HG02623 (cell line): ENCODE results near the gene CAMLG.
"Not testable (repeated sequence)": the region's sequence is repeated elsewhere in the genome, so short reads cannot be mapped to it uniquely, and the experiment has no call there.

Source experiments
- ATAC-seq: cut with Tn5 transposase; IDR thresholded peaks from one replicate; pipeline ENCODE4 v1.9.1; 2021; ENCODE audit warnings: moderate library complexity; ENCODE audit not compliant: unreplicated experiment

Gene CAMLG

DNA sequence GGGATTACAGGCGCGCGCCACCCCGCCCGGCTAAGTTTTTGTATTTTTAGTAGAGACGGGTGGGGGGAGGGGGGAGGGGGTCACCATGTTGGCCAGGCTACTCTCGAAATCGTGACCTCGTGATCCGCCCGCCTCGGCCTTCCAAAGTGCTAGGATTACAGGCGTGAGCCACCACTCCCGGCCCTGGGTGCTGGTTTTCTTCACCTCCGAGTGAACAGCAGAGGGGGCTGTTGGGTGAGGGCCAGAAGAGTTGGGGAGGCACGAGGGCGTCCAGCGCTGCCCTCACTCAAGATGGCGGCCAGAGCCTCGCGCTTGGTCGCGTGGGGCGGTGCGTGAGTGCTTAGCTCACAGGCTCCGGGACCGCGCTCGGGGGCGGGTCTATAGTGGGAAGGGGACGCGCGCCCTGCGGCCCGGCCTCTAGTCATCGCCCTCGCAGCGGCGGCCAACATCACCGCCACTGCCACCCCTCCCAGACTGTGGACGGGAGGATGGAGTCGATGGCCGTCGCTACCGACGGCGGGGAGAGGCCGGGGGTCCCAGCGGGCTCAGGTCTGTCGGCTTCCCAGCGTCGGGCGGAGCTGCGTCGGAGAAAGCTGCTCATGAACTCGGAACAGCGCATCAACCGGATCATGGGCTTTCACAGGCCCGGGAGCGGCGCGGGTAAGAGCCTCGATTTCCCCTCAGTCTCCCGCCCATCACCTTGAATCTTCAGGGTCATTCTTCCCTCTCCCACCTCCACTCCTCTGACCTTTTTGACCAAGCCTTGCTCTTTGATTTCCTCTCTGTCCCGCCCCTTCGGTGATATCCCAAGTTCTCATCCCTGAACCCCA lies at the start of gene CAMLG:
Gene CAMLG (plus strand): TSS at position 416 of the 830 bp plus-strand sequence. CDS start 73 bp downstream, at position 489.
- peak; percentile 93 for ATAC-seq

DNA sequence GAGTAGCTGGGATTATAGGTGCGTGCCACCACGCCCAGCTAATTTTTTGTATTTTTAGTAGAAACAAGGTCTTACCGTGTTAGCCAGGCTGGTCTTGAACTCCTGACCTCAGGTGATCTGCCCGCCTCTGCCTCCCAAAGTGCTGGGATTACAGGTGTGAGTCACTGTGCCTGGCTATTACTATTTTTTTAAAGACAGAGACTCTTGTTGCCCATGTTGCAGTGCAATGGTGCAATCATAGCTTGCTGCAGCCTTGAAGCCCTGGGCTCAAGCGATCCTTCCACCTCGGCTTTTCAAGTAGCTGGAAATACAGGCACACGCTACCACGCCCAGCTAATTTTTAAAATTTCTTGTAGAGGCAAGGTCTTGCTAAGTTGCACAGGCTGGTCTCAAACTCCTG lies 48.2 kb upstream of the CAMLG start:
- not testable (repeated sequence) for ATAC-seq

DNA sequence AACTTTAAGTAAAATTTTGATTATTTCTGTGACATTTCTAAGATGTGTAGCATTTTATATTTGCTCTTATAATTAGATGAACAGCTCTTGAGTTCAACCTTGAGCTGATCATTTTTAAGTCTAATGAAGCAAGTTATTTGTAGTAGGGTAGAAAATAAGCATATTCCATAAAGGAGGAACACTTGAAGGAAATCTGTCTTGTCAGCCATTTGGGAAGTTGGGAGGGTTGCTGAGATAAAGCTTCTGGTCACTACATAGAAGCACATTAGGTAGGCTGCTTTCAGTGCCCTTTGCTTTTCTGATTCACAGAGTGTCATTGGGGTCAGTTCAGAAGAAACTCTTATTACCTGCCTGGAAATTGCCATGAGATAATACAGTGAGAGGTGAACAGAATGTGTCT lies 45.6 kb upstream of the CAMLG start:
- ATAC-seq: no peak

DNA sequence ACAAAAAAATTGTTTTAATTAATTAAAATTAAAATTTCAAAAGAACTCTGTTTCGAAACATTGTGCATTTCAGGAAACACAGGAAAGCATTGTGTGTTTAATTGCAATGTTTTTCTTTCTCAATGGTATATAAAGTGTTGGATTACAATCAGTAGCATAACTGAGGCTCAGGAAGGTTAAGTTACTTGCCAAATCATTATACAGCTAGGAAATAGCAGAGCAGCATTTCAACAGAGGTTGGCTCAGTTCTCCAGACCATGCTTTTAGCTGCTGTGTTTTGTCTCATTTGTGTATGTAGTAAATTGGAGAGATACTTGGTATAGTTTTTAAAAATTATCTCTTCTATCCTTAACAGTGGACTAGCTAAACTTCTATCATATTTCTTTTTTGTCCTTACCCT lies 30.0 kb upstream of the CAMLG start:
- ATAC-seq: no peak

DNA sequence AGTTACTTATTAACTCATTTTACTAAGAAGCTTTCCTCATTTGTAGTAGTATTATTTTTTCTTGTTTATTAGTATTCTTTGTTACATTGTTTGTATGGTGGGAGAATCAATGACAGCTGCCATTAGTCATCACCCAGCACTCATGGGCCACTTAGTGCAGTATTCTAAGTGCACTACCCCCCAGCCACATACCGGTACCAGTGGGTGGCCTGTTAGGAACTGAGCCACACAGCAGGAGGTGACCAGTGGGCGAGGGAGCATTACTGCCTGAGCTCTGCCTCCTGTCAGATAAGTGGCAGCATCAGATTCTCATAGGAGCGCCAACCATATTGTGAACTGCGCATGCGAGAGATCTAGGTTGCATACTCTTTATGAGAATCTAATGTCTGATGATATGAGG lies 24.2 kb upstream of the CAMLG start:
- ATAC-seq: no peak

DNA sequence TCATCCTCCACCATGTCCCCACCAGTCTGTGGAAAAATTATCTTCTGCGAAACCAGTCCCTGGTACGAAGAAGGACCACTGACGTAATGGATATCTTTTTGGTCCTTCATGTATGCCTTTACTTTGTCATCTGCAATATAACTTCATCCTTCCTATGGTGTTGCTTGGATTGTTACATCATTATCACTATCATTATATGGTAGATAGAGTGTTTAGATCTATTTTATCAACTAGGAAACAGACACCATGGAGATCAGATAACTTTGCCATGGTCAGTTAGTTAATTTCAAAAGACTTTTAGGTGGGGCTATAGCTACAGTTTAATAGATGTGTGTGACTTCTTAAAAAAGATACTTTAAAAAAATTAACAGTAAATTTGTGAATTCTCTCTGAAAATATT lies 23.8 kb upstream of the CAMLG start:
- ATAC-seq: no peak

DNA sequence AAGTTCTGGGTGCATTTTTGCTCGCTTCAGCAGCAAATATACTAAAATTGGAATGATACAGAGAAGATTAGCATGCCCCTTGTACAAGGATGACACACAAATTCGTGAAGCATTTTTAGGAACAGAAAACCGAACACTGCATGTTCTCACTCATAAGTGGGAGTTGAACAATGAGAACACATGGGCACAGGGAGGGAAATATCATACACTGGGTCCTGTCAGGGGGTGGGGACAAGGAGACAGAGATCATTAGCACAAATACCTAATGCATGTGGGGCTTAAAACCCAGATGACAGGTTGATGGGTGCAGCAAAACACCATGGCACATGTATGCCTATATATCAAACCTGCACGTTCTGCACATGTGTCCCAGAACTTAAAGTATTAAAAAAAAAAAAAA lies 22.9 kb upstream of the CAMLG start:
- ATAC-seq: not testable (repeated sequence)

DNA sequence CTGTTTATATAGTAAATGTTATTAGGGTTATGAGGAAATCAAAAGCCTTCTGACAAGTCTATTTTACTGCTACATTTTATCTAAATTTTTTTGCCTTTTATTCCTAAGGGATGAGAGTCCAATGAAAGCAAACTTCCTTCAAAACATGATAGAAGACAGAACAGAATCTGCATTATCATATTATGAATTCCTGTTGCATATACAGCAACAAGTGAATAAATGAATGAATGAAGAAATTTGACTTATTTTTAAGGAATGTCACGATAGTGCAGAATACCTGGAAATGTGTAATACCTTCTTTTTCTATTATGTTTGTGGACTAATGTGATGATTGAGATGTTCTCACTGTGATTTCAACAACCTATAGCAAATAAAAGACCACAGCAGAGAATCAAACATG lies 13.5 kb upstream of the CAMLG start:
- no peak for ATAC-seq

DNA sequence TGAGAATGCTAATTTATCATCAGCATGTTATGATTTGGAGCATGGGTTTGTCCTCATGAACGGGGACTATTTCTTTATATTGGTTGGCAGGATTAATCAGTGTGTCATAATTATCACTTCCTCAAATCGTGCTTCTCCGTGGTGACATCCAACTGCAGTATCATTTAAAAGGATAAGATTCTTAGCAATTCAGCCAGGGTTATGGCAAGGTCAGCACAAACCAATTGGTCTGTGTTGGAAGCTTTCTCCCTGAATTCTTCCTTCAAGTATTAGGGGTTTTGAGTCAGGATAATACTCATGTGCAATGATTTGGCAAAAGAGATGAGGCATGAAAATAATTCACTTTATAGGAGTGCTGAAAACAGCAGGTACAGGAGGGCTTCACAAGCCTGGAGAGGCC lies 5.5 kb upstream of the CAMLG start:
- ATAC-seq: no peak

DNA sequence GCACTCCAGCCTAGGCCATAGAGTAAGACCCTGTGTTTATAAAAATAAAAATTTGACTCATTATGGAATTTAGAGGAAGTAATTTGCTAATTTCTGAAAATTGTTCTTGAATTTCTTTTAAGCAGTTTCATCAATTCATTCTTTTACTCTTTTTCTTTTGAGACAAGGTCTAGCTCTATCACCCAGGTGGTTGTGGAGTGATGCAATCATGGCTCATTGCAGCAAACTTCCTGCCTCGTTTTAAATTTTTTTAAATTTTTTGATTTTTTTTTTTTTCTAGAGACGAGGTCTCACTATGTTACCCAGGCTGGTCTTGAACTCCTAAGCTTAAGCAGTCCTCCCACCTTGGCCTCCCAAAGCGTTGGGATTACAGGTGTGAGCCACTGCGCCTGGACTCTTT lies 3.1 kb upstream of the CAMLG start:
- ATAC-seq: no peak

DNA sequence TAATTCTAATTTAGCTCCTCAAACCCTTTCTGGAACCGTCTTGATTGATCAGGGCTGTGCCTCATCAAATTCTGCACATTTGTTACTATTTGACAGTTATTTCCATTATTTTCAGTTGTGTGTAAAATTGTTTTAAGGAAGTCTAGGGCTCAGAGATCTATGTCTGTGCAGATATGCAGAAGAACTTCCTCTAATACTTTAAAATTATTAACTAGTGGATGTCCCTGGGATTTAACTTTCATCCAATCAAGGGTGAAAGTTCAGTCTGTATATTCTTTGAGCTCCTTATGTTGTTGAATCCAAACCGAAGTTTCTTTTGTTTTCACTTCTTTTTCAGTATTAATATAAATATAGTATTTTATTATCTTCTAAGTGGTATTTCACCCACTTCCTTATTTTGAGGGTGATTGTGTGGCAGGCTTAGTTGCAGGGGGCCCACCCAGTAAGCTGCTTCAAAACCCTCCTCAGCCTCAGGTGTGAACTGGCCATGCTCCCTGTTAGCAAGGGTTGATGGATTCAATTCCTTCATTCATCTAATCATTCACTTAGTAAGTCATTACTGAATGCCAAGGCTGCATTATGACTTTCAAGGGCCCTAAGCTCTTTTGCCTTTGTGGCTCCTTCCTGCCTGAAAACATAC lies 2.1 kb upstream of the CAMLG start:
- ATAC-seq: no peak

DNA sequence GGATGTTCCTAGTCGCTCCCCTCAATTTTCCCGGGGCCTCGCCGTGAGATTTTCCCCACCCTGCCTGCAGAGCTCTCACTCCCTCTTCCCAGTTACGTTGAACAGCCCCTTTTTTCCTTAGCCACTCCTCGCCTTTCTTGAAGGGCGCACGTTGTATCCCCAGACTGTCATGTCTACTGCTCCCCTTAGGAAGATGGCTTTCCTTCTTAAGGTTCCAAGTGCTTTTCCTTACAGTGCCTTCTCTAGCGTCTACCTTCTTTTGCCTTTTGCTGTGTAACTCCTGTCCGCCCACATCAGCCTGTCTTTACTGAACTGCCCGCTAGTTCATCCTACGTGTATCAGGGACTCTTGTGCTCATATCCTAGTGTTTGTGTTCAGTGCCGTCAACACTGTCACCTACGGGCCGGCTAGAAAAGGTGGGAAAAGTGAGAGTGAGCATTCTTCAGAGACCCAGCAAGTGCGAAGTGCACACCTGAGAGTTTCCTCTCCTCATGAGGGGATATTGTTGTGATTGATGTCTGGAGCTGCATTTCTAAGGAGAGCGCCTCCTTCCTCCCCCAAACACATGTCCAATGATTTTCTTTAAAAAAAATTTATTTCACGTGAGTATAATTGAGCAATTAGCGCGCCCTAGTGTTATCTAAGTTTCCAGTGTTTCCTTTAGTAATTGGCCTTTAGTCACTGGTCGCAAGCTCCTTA lies 764 bp downstream of the CAMLG start:
- ATAC-seq: no peak

DNA sequence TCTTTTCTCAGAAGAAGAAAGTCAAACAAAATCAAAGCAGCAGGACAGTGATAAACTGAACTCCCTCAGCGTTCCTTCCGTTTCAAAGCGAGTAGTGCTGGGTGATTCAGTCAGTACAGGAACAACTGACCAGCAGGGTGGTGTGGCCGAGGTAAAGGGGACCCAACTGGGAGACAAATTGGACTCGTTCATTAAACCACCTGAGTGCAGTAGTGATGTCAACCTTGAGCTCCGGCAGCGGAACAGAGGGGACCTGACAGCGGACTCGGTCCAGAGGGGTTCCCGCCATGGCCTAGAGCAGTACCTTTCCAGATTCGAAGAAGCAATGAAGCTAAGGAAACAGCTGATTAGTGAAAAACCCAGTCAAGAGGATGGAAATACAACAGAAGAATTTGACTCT lies 2.7 kb downstream of the CAMLG start:
- ATAC-seq: no peak

DNA sequence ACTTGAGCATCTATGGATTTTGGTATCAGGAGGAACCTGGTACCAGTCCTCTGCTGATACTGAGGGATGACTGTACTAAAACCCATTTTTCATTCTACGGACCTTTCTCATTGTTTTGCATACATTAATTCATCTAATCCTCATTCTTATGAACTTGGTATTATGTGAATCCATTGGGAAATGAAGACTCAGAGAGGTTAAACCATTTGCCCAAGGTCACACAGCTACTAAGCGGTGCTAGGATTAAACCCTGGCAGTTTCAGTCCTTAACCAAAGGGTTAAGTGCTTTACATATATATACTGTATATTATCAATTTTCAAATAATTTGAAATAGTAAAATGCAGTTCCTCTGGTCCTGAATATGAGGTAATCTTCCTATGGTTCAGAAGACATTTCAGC lies 3.8 kb downstream of the CAMLG start:
- no peak for ATAC-seq

DNA sequence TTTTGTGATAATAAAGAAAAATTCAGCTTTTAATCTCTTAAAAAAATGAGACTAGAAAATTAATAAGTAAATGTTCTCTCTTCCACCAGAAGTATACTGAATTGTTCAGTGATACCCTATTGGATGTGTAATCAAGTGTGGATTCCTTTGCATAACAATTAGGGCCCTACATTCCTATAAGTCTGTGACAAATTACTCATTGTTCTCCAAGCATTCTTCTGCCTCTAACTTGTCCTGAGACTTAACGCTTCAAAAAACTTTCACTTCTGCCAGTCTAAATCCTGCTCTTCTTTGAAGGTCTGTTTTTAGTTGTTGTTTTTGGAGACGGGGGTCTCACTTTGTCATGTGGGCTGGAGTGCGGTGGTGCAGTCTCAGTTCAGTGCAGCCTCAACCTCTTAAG lies 11.1 kb downstream of the CAMLG start:
- ATAC-seq: no peak

DNA sequence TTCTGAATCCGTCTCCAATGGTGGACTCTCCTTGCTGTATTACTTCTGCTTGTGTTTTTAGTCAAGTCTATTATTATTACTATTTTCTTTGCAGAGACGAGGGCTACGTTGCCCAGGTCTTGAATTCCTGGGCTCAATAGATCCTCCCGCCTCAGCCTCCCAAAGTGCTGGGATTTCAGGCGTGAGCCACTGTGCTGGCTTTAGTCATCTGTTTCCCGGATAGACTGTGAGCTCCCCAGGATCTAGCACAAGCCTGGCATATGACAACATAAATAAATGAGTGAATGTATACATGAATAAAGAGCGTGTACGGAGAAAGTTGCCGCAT lies 19.8 kb downstream of the CAMLG start:
- ATAC-seq: peak; percentile 19

DNA sequence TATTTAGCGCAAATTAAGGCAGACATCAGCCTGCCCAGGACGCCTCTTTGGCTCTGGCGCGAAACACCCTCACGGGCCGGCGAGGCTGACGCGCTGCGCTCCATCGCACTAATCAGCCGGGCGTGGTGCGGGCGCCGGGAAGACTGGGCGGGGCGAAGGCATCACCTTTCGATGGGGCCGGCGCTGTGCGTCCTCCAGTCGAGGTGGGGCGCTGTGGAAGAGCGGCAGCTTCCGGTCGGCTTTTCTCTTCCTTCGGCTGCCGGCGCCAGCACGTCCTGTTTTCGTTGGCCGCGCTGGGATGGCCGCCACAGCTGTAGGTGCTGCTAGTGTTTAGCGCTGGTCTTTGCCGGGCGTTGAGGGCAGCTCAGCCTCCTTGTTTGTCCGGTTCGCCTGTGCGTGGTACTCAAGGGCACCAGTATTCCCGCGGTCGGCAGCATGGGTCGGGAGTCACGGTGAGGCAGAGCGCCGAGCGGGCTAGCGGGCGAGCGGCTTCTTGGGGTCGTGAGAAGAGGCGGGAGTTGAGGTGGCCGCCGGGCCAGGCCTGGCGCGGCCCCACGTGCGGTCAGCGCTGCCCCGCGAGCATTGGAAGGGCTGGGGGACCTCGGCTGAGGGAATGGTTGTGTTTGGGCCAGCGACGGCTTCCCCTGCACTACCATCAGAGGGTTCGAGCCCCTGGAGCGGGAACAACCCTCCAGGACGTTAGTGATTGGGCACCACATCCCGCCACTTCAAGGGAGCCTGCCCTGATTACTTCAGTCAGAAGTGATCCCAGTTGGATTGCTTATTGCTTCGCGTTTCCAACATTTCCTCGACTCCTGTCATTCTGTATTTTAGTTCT lies 20.4 kb downstream of the CAMLG start, which contains the start of gene DDX46:
Gene DDX46 (plus strand): TSS at position 276 of the 838 bp plus-strand sequence. CDS start 160 bp downstream, at position 436.
- ATAC-seq: peak; percentile 93

DNA sequence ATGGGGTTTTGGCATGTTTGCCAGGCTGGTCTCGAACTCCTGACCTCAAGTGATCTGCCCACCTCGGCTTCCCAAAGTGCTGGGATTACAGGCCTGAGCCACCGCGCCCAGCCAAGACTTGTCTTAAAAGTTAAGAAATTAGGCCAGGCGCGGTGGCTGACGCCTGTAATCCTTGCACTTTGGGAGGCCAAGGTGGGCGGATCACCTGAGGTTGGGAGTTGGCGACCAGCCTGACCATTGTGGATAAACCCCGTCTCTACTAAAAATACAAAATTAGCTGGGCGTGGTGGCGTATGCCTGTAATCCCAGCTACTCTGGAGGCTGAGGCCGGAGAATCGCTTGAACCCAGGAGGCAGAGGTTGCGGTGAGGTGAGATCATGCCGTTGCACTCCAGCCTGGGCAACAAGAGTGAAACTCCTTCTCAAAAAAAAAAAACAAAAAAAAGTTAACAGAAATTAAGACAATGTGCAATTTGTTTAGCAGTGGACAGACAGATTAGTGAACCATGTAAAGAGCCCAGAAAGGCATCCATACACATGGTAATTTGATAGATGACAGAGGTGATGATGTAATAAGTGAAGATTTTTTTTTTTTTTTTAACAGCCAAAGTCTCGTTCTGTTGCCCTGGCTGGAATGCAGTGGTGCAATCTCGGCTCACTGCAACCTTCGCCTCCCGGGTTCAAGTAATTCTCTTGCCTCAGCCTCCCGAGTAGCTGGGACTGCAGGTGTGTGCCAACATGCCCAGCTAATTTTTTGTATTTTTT lies 29.4 kb downstream of the CAMLG start:
- ATAC-seq: not testable (repeated sequence)

DNA sequence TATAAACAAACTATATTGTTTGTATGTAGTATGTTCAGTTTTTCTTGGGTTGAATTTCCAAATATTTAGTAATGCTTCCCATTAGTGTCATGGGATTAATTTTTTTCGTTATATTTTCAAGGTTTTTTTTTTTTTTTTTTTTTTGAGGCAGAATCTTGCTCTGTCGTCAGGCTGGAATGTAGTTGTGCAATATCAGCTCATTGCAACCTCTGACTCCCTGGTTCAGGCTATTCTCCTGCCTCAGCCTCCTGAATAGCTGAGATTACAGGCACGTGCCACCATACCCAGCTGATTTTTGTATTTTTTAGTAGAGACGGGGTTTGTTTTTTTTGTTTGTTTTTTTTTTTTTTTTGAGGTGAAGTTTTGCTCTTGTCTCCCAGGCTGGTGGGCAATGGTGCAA lies 30.9 kb downstream of the CAMLG start:
- ATAC-seq: no peak

DNA sequence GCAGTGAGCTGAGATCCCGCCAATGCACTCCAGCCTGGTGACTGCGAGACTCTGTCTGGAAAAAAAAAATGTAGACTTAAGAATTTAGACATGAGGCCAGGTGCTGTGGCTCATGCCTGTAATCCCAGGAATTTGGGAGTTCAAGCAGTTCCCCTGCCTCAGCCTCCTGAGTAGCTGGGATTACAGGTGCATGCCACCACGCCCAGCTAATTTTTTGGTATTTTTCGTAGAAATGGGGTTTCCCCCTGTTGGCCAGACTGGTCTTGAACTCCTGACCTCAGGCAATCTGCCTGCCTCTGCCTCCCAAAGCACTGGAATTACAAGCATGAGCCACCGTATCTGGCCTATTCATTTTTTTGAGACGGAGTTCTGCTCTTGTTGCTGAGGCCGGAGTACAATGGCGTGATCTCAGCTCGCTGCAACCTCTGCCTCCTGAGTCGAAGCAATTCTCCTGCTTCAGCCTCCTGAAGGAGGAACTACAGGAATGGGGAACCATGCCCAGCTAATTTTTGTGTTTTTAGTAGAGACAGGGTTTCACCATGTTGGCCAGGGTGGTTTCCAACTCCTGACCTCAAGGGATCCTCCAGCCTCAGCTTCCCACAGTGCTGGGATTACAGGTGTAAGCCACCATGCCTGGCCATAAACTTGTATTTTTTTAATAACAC lies 34.2 kb downstream of the CAMLG start:
- no peak for ATAC-seq
